ENCODE data around the gene CLIP4.
A peak's percentile ranks its signal among the peaks of the same experiment; 100 is the strongest.
"Not testable (repeated sequence)": the region's sequence is repeated elsewhere in the genome, so short reads cannot be mapped to it uniquely, and the experiment has no call there.

The CLIP4 gene, protein sequence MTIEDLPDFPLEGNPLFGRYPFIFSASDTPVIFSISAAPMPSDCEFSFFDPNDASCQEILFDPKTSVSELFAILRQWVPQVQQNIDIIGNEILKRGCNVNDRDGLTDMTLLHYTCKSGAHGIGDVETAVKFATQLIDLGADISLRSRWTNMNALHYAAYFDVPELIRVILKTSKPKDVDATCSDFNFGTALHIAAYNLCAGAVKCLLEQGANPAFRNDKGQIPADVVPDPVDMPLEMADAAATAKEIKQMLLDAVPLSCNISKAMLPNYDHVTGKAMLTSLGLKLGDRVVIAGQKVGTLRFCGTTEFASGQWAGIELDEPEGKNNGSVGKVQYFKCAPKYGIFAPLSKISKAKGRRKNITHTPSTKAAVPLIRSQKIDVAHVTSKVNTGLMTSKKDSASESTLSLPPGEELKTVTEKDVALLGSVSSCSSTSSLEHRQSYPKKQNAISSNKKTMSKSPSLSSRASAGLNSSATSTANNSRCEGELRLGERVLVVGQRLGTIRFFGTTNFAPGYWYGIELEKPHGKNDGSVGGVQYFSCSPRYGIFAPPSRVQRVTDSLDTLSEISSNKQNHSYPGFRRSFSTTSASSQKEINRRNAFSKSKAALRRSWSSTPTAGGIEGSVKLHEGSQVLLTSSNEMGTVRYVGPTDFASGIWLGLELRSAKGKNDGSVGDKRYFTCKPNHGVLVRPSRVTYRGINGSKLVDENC

DNA sequence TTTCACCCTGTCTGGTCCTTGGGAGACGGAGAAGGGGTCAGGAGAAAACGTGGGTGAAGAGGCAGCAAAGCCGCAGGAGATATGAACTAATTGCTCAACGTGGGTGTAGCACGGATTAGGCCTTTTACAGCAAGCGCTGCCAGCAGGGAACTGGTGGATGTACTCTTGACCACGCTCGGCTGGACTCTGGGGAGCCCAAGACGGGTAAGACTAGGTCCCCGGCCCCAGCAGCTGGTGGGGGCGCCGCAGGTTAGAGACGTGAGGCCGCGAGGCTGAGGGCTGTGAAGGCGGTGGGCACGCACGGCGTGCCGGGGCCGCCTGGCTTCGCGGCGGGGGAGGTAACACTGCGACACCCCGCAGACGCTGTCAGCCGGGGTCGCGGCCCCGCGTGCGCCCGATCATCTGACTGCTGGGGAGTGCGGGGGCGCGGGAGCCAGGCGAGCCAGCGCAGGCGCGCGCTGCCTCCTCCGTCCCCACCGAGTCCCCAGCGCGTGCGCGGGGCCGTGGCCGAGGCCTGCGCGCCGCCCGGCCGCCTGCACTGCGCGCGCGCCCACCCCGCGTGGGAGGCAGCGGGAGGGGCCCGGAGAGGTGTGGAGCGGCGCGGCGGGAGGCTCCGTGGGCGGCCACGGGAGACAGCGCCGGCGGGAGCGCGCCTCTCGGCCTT is at the start of gene CLIP4:
Gene CLIP4, plus strand, starts transcription at position 470 of the 664 bp plus-strand sequence. CDS start 5,974 bp downstream, outside the sequence.
- DNase-seq = peak; percentile 55

DNA sequence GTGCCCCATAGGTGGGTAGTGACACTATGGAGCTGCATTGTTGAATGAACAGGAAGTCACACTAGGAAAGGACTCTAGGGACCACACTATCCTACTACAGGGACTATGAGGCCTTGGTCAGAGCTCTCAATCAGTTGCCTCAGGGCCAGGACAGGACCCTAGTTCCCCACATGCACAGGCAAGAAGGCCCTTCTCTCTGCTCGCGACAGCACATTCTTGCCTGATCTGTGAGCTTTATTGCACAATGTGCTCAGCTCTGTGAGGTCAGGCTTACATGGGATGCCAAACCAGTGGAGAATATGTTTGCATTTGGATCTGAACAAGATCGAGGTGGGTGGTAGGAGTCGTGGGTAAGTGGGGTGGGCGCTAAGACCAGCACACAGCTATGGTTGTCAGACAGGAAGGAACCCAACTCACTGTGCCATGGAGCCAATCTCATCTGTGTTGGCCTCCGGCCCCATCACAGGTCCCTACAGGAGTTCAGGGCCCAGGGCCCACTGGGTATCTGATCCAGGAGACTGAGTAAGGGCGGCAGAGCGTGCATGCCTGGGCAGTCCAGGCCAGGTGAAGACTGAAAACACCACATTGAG is 48.8 kb upstream of the CLIP4 start:
- DNase-seq = no peak

DNA sequence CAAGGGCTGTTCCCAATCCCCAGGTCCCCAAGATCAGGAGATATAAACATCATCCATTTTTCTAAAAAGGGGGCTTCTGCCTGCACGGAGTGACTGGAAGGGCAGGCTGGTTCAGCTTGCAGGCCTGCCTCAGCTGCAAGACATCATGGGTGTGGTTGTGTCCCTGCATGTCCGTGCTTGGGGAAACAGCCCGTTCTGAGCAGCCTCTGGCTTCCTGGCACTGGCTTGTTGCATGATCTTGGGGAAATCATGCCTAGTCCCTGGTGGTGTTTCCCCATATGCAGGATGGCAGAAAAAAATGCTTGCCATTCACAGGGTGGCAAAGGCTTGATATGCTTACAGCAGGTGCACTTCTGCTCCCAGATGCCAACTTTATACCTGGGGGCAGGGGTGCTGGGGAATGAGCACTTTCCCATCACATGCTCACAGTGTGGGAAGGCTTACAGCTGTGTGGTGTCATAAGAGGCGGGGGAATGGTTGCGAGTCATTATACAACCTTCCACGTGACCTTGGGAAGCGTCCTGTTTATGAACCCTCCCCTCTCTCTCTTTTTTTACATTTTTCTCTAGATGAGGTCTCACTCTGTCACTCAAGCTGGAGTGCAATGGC is 48.1 kb upstream of the CLIP4 start:
- no peak for DNase-seq

DNA sequence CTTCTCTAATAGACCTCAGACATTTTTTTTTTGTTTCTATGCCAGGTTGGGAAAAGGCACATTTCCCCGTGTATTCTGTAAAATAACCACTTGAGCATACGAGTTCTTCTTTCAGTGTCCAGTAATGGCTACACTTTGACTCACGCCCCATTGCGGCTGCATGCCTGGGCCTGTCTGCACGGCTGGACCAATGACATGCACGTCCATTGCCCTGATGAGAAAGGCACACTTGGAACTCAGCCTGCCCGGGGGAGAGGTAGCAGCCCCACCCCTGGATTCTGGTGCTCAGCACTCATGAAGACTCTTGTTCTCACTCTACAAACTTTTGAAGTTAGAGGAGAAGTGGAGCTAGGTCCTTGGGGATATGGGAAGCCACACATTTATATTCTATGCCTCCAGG is 46.7 kb upstream of the CLIP4 start:
- DNase-seq = no peak

DNA sequence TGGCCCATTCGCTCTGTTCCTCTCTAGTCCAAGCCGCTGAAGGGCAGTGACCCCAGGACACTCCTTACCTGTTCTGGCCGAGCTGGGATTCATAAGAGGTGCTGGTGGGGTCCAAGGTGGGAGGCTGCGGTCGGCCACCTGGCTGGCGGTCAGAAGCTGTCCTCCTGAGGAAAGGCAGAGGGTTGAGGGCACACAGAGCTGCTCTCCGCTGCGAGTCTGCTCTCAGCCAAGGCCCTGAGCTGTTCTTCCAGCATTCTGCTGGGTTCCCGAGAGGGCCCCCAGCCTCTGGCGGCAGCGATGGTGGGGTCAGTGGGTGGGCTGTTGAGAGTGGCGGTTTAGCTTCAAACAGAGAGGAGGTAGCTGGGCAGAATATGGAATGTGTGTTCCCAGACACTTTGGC is 44.7 kb upstream of the CLIP4 start:
- no peak for DNase-seq

DNA sequence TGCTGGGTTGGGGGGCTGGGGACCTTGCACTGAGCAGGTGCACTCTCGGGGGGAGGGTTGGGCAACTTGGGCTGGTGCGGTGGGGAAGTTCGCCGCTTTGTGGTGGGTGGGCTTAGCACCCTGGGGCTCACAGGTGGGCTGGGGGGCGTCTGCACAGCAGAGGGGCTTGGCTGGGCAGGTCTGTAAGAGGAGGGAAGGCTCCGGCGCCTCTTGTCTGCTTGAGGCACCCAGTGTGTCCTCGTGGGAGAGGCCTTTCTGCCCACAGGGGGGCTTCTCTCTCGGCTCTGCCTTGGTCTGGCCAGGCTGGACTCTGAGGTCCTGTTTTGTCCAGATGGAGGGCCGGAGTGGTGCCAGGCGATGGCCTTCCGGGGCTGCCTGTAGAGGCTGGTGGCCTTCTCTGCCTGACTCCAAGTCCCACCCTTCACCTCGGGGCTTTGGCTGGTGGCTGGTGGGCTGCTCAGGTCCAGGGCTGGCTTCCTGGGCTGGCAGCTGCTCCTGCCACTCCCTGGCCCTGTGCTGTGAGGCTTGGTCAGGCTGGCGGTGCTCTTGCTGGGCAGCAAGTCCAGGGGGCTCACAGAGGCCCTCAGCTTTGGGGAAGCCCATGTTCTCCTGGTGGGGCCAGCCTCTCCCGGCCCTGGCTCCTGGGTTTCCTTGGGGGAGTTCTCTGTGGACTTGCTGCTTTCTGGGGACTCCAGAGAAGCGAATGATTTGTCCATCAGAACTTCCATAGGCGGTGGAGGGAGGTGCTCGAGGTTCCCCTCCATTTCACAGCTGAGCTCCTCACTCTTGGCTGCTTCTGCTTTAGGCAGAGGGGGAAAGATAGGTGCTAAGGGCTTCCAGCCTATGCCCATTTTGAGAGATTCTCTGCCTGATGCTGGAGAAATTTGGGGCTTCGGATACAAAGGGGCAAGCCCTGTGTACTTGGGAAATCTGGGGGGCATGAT is 43.9 kb upstream of the CLIP4 start:
- no peak for DNase-seq

DNA sequence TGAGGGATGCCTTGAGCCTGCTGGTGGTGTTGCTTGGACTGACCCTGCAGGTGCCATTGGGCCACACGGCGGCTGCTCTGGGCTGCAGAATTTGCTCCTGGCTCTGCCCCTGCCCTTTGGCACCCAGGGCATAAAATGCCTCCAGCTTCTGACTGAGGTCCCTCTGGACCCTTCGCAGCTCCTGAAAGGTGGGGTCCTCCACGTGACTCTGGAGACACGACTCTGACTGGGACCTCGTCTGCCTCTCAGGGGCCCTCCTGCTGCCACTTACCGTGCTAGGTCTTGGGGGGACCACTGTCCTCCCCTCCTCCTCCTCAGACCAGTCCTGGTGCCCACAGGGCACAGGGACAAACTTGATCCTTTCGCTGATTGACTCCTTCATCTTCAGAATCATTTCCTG is 43.0 kb upstream of the CLIP4 start:
- DNase-seq = no peak

DNA sequence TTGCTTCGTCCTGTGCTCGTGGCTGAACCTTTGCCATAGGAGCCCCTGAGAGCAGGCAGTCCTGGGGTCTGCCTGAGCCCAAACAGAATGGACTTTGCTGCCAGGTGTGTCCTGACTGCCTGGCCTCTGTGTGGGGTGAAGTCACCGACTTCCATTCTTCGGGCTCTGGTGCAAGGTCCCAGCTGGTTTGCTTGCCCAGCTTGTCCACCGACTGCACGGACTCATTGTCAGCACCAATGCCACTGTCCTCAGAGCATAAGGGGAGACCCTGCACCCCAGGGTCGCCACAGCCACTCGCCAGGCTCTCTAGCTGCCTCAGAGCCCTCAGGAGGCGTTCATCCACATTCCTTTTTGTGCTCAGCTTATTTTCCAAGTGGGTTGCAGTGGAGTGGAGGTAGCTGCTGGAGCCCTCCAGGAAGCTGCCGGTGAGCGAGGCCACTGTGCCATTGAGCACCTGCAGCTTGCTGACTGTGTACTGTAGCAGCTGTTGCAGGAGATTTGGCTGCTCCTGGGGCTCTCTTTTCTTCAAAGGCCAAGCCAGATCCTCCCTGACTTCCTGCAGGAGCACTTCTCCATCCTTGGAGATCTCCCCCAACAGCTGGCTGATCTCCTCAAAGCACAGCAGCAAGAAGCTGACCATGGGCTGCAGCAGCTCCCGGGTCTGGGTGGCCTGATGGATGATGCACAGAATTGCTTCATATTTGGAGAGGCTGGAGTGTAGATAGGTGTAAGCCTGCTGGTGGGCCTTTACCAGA is 42.1 kb upstream of the CLIP4 start:
- DNase-seq = no peak

DNA sequence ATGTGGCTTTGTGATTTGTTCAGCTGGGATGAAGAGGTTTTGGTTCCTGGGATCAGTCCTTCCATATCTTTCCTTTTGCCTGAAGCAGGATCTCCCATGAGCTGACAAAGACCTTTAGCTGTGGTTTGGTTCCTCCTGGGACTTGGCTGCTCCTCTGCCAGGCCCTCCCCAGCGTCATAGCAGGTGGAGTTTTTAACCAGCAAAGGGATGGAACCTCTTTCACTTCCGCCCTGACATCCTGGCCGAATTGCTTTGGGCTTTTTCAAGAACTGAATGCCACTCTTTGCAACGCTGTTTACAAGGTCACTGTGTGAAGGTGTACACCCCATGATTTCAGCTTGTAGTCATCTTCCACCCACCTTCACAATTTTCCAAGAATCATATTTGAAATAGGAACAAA is 41.3 kb upstream of the CLIP4 start:
- DNase-seq = no peak

DNA sequence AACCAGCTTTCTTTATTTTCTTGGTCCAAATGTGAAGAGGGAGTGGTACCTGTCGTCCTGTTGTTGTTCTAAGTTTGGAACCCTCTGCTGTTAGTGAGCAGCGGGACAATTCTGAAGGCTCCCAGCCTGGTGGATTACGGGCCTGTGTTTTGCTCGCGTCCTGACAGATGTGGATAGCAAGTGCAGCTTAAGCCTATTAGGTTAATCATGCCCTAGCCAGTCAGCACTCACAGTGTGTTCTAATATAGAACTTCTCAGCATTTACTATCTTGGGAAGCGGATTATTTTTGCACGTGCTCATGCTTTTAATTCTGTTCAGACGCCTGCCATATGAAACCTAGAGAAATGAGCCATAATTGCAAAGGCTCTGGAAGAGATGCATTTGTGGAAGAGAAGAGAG is 40.8 kb upstream of the CLIP4 start, which contains the start of gene PCARE:
Gene PCARE, minus strand, starts transcription at position 113 of the 400 bp plus-strand sequence. CDS start 262 bp downstream, outside the sequence.
- no peak for DNase-seq

DNA sequence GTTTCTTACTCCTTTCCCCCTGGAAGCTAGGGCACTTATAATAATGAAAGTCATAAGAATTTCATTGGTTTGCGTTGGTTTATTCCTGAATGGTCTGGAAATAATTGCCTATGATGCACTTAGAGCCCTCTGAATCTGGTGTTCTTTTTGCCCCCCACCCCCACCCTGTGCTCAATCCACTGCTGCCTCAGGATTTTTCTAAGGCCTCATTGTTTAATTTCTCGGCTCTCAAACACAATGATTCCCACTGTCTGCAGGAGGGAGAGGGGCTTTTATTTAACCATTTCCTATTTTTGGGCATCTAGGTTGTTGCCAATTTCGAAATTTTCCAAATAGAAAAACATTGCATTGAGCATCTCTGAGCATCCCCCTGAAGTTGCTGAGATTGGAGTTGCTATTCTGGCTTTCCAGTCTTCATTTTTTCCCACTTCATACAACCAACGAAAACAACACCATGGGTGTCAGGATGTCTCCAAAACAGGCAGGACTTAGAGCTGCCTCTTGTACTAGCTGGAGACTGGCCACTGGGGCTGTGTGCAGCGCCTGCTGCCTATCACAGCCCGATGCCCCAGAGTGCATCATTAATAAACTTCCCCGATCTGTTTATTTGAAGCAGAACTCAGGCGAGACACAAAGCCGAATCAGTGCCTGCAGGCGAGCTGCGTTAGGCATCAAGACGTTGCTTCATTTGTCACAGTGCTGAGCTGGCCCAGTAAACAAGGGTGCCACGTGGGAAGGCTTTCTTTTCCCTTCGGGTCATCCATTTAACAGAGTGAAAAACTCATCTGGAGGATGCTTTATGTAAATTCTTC is 39.1 kb upstream of the CLIP4 start:
- DNase-seq = no peak

DNA sequence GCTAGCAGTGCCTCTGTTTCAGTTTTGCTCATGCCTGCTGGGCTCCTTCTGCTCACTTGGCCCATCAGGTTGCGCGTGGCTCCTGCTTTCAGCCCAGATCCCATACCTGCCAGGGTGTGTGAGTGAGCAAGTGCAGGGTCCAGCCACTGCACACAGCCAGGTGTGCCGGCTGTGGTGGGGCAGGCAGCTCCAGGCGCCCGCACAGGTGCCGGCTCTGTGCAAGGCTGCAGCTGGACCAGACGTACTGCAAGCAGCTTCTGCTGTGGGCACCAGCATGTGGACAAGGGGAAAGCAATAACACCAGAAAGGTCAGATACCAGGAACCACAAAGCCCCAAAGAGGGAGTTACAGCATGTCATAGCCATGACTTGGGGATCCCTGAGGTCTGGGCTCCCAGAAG is 35.3 kb upstream of the CLIP4 start:
- DNase-seq = no peak

DNA sequence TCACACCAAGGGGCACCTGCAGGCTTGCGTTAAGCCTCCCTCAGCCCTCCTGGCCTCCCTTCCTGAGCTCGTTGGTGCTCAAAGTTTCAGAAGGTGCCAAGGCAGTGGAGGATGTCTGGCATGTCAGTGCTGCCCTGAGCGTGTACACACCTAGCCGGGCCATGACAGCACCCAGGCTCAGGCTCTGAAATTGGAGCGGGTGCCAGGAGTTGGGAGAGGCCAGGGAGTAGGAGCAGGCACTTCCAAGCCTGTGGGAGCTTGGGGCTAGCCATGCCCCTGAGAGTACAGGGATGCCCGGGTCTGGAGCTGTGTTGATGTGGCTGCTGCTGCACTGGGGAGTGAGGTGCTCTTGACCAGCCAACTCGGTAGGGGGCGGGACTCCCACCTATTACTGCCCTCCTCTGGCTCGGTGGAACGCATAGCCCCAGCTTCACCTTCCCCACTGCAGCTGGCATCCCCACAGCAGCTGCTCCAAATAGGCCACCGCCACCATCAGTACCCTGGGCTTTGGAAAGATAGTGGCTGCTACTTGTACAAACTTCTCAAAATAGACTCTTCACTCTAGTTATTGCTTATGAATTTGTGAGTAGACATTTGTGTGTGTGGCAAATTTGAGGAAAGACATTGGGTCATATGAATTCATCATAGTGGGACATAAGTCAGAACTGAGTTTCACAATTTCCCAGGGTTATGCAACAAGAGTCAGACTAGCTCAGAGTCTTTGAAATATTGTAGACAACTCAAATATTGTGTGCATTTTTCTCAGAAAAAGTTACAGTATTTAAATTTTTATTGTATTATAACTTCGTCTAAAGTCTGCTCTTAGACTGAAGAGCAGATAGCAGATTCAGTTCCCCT is 34.1 kb upstream of the CLIP4 start:
- no peak for DNase-seq

DNA sequence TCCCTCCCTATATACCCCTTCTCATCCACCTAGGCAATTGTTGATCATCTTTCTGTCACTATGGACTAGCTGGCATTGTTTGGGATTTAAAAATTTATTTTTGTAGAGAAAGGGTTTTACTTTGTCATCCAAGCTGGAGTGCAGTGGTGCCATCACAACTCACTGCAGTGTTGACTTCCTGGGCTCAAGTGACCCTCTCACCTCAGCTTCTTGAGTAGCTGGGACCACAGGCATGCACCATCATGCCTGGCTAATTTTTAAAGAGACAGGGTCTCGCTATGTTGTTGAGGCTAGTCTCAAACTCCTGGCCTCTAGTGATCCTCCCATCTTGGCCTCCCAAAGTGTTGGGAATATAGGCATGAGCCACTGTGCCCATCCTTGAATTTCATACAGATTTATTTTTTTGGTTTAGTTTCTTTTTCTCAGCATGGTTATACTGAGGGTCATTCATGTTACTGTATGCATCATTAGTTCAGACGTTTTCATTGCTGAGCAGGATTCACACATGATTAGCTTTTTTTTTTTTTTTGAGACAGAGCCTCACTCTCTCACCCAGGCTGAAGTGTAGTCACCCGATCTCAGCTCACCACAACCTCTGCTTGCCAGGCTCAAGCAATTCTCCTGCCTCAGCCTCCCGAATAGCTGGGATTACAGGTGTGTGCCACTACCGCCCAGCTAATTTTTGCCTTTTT is 32.3 kb upstream of the CLIP4 start:
- no peak for DNase-seq

DNA sequence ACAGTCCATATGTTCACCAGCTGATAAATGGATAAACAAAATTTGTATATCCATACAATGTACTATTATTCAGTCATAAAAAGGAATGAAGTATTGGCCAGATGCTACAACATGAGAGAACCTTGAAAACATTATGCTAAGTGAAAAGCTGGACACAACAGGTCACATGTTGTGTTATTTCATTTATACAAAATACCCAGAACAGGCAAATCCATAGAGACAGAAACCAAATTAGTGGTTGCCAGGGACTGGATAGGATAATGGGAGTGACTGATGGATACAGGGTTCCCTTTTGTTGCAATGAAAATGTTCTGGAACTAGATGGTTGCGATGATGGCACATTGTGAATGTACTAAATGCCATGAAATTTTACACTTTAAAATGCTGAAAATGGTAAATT is 30.7 kb upstream of the CLIP4 start:
- no peak for DNase-seq

DNA sequence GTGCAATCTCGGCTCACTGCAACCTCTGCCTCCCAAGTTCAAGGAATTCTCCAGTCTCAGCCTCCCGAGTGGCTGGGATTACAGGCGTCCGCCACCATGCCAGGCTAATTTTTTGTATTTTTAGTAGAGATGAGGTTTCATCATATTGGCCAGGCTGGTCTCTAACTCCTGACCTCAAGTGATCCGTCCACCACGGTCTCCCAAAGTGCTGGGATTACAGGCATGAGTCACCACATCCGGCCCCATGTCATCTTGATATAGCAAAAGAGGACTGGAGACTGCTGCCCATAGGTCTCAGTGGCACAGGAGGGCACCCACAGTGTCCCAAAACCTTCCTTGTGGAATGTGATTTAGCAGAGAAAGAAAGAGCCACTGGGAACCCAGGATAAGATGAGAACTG is 24.9 kb upstream of the CLIP4 start:
- not testable (repeated sequence) for DNase-seq

DNA sequence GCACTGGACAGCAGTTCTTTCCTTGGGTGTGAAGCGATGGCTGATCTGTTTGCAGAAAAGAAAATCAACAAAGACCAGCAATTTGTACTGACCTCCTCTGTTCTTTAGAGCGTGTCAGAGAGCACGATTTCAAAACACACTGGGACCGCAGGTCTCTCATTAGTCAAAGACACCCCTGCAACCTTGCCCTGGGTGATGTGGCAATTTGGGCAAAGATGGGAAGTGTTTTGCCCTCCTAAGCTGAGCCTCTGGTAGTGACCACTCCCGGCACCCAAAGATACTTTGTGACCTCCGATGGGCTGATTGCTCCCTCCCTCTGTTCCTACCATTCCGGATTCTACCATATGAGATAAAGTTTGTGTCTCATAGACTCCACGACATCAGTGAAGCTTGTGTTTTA is 18.2 kb upstream of the CLIP4 start:
- DNase-seq = no peak

DNA sequence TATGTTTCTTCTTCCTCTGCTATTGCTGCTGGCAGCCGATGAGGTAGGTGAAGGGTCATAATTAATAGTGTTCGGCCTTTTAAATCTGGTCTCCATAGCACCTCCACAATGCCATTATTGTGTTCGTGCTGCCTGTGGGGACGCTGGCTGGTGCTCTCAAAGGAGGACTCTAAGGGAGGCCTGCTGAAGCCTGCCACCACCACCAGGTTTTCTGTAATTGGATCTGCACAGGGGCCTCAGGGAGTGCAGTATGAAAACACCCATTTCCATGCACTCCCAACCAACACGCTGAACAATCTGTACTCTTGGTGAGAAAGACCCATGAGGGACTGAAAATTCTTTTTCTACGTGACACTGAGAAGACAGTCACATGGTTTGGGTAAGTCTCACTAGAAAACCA is 17.6 kb upstream of the CLIP4 start:
- no peak for DNase-seq

Data from CD4-positive, alpha-beta T cell treated with Interleukin-4 for 4 hours (primary cell).